Keratinocyte (primary cell): Measurements from ENCODE around the gene POLD3. TPM values are rescaled to one million over a fixed set of nuclear protein-coding genes. Genes with fewer than 3 reads are reported as not detected.

Experiments used
- DNase-seq: peaks from one replicate; pipeline ENCODE4 v3.0.0-alpha.2; 2011; ENCODE audit warnings: low read depth, missing footprints, low spot score
- FAIRE-seq: peaks from 2 replicates; lab custom pipeline; 2011; peaks lifted over from hg19 to GRCh38; lab: Jason Lieb, UNC
- H2AFZ ChIP-seq: 2 replicates; pipeline ENCODE4 v1.6.0; 2012; ENCODE audit warnings: low read length, control low read depth, inconsistent platforms; ENCODE audit not compliant: control insufficient read depth
- H3K27ac ChIP-seq: 2 replicates; pipeline ENCODE4 v1.5.1; 2011; ENCODE audit warnings: low read length; ENCODE audit not compliant: control insufficient read depth, insufficient read depth
- H3K27me3 ChIP-seq: 3 replicates; pipeline ENCODE4 v1.6.0; 2011; ENCODE audit warnings: low read length; ENCODE audit not compliant: control insufficient read depth, insufficient read depth; ENCODE audit errors: extremely low read depth
- H3K36me3 ChIP-seq, 2 experiments: 2 replicates in 1 of 2; 3 replicates in 1 of 2; pipeline ENCODE4 v1.5.1; 2011; ENCODE audit warnings: low read length in 2 of 2, mild to moderate bottlenecking in 1 of 2; ENCODE audit not compliant: control insufficient read depth in 2 of 2, insufficient read depth in 2 of 2; ENCODE audit errors: extremely low read depth in 1 of 2
- H3K4me1 ChIP-seq: 3 replicates; pipeline ENCODE4 v1.5.1; 2011; ENCODE audit warnings: low read length; ENCODE audit not compliant: control insufficient read depth, insufficient read depth; ENCODE audit errors: extremely low read depth
- H3K4me2 ChIP-seq: 3 replicates; pipeline ENCODE4 v1.6.0; 2011; ENCODE audit warnings: low read depth, low read length; ENCODE audit not compliant: control insufficient read depth, insufficient read depth; ENCODE audit errors: extremely low read depth
- H3K4me3 ChIP-seq, 3 experiments: fragments of 200-600 bp in 1 of 3; sonication (generic) in 1 of 3; 2 replicates in 2 of 3; 3 replicates in 1 of 3; pipeline ENCODE4 v1.5.1; 2011 to 2016; ENCODE audit warnings: low read length in 3 of 3, mild to moderate bottlenecking in 3 of 3, control low read depth in 2 of 3, inconsistent platforms in 1 of 3, low read depth in 1 of 3, mixed read lengths in 1 of 3, mixed run types in 1 of 3, moderate library complexity in 1 of 3; ENCODE audit not compliant: control insufficient read depth in 2 of 3, insufficient read depth in 2 of 3; ENCODE audit errors: extremely low read depth in 1 of 3
- H3K79me2 ChIP-seq: 2 replicates; pipeline ENCODE4 v1.6.0; 2012; ENCODE audit warnings: low read length; ENCODE audit not compliant: control insufficient read depth, insufficient read depth
- H3K9ac ChIP-seq: 3 replicates; pipeline ENCODE4 v1.6.0; 2011; ENCODE audit warnings: low read length; ENCODE audit not compliant: control insufficient read depth, insufficient read depth; ENCODE audit errors: extremely low read depth
- H3K9me1 ChIP-seq: 3 replicates; pipeline ENCODE4 v1.6.0; 2011; ENCODE audit warnings: low read length; ENCODE audit not compliant: control insufficient read depth, insufficient read depth; ENCODE audit errors: extremely low read depth
- H3K9me3 ChIP-seq: 2 replicates; pipeline ENCODE4 v1.5.1; 2012; ENCODE audit warnings: low read depth, low read length; ENCODE audit not compliant: control insufficient read depth
- H4K20me1 ChIP-seq: 3 replicates; pipeline ENCODE4 v1.6.0; 2011; ENCODE audit warnings: low read length; ENCODE audit not compliant: control insufficient read depth, insufficient read depth; ENCODE audit errors: extremely low read depth
- CTCF ChIP-seq, 3 experiments: IDR thresholded peaks in 1 of 3; conservative IDR thresholded peaks in 1 of 3; optimal IDR thresholded peaks in 1 of 3; 2 replicates in 2 of 3; 3 replicates in 1 of 3; pipeline versions ENCODE3 to v1.5.1; 2011; ENCODE audit warnings: low read length in 3 of 3, mild to moderate bottlenecking in 3 of 3, moderate library complexity in 2 of 3, control low read depth in 1 of 3, inconsistent platforms in 1 of 3; ENCODE audit not compliant: insufficient read depth in 2 of 3; ENCODE audit errors: extremely low read depth in 1 of 3
- EZH2 ChIP-seq: IDR thresholded peaks from one replicate; pipeline ENCODE4 v1.6.1; 2012; ENCODE audit warnings: inconsistent platforms, mild to moderate bottlenecking, low read length, moderate library complexity
- dilution Hi-C: fragments of 300-500 bp; cut with MboI; formaldehyde crosslinking; loops from one replicate; pipeline ENCODE4 v1.7.0; 2020; ENCODE audit warnings: low sequenced_read_pairs; ENCODE audit not compliant: extremely low pct_ligation_motif_present
- polyA plus RNA-seq, 5 experiments: library from polyadenylated mRNA; depleted of rRNA in 3 of 5; stranded (reverse) in 3 of 5; stranded (forward) in 1 of 5; unstranded in 1 of 5; fragments of >200 nt; gene quantifications; 1 replicate in 1 of 5; 2 replicates in 3 of 5; 3 replicates in 1 of 5; pipeline versions ENCODE4 v1.2.1 to v1.2.3, GENCODE V29; 2011 to 2012; ENCODE audit warnings: missing spikeins in 2 of 5, low read depth in 1 of 5, low replicate concordance in 1 of 5

The POLD3 gene
- polyA plus RNA-seq, 1 donor (not counting 4 experiments of a cell fraction or from before 2014, with no cell fraction given), result 16.7 TPM

- H3K9me3 ChIP-seq, result no peaks in the 10 kb centered on the region
- no peak overlapping the region for H3K9ac ChIP-seq
- H3K27me3 ChIP-seq, result no peaks in the 10 kb centered on the region
- H3K79me2 ChIP-seq, result no peaks in the 10 kb centered on the region
- dilution Hi-C loops, result no loop called here
- H3K4me1 ChIP-seq, result no peaks in the 10 kb centered on the region
- DNase-seq (no peak), FAIRE-seq (no peak)
- H3K9me1 ChIP-seq, result no peaks in the 10 kb centered on the region
- no peaks in the 10 kb centered on the region for H4K20me1 ChIP-seq
- H3K4me3 ChIP-seq, result no peak overlapping the region
- H3K4me2 ChIP-seq, result no peak overlapping the region
- no peak overlapping the region for H2AFZ ChIP-seq
- no peak overlapping the region for H3K27ac ChIP-seq
- H3K36me3 ChIP-seq, result peaks cover 2 to 7% of the 10 kb centered on the region in 2 experiments
- TF ChIP-seq EZH2 (no peak), CTCF (optimal IDR thresholded peaks at IDR 0.05 in 1 of 3, IDR thresholded peaks at IDR 0.05 in 1 of 3, conservative IDR thresholded peaks at IDR 0.05 in 1 of 3; ENCODE audit: extremely low read depth in 1 of 3, insufficient read depth in 2 of 3, low read length in 3 of 3) (no peak)
Measured at GRCh38 chr11:74602637-74603556, 10.5 kb downstream of the POLD3 start.

DNA sequence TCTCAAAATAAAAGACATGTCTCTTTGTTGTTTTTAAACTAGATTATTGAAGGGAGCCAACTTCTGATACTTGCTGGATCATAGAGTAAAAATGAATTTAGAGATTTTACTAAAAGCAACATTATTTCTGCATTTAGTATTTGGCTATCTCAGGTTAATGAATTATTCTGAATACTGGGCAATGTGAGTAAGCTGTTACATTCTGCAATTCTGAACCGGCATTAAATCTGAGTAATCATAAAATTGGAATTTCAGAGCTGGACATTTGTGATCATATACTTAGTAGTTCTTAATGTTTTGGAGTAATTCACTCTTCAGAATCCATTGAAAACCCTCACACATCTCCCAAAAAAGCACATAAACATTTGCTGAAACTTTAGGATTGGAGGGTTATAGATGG lies 11.5 kb downstream of the POLD3 start:
- dilution Hi-C loops, result no loop called here
- Histone ChIP-seq H3K27me3 (no peaks in the 10 kb centered on the region), H3K9me3 (no peaks in the 10 kb centered on the region), H3K79me2 (no peaks in the 10 kb centered on the region), H2AFZ (no peak overlapping the region), H3K36me3 (peaks cover 2 to 3% of the 10 kb centered on the region in 2 experiments), H3K9ac (no peak overlapping the region), H3K4me1 (no peaks in the 10 kb centered on the region), H3K4me3 (no peak overlapping the region), H3K9me1 (no peaks in the 10 kb centered on the region), H4K20me1 (no peaks in the 10 kb centered on the region), H3K4me2 (no peak overlapping the region), H3K27ac (no peak overlapping the region)
- no peak for FAIRE-seq
- no peak for TF ChIP-seq CTCF (optimal IDR thresholded peaks at IDR 0.05 in 1 of 3, IDR thresholded peaks at IDR 0.05 in 1 of 3, conservative IDR thresholded peaks at IDR 0.05 in 1 of 3; ENCODE audit: extremely low read depth in 1 of 3, insufficient read depth in 2 of 3, low read length in 3 of 3)
- TF ChIP-seq EZH2, result no peak
- DNase-seq, result no peak
